Chondrocyte (in vitro differentiated cells): ENCODE measurements around the gene CDV3. TPM values are rescaled to one million over a fixed set of nuclear protein-coding genes. Genes with fewer than 3 reads are reported as not detected.
"Not testable (repeated sequence)": the region's sequence is repeated elsewhere in the genome, so short reads cannot be mapped to it uniquely, and the experiment has no call there.

Experiments used
- DNase-seq: peaks from one replicate; pipeline ENCODE4 v3.0.0; 2021; ENCODE audit warnings: mixed read lengths, low spot score
- H3K27ac Mint-ChIP-seq: one replicate; pipeline ENCODE4 v1.8.0; 2021; ENCODE audit warnings: mild to moderate bottlenecking, moderate library complexity, mixed read lengths; ENCODE audit not compliant: unreplicated experiment
- H3K27me3 Mint-ChIP-seq: 2 replicates; pipeline ENCODE4 v1.8.0; 2021; ENCODE audit warnings: low read depth, mixed read lengths
- H3K36me3 Mint-ChIP-seq: 2 replicates; pipeline ENCODE4 v1.8.0; 2021; ENCODE audit warnings: low read depth, mixed read lengths
- H3K4me1 Mint-ChIP-seq: 2 replicates; pipeline ENCODE4 v1.8.0; 2021; ENCODE audit warnings: low read depth, mild to moderate bottlenecking, mixed read lengths
- H3K4me3 Mint-ChIP-seq: one replicate; pipeline ENCODE4 v1.8.0; 2021; ENCODE audit warnings: mild to moderate bottlenecking, moderate library complexity, mixed read lengths; ENCODE audit not compliant: unreplicated experiment
- H3K9me3 Mint-ChIP-seq: 2 replicates; pipeline ENCODE4 v1.8.0; 2021; ENCODE audit warnings: low read depth, mixed read lengths
- CTCF ChIP-seq: fragments of 200-600 bp; sonication (generic); IDR thresholded peaks from 2 replicates; pipeline ENCODE4 v1.5.0; 2021; ENCODE audit warnings: antibody characterized with exemption, mild to moderate bottlenecking, moderate library complexity
- long read RNA-seq: library from polyadenylated mRNA; stranded (forward); transcript quantifications from one replicate; pipeline ENCODE4 v2.0.0, GENCODE V29; 2021
- total RNA-seq: library from RNA; stranded (reverse); gene quantifications from 3 replicates; pipeline ENCODE4 v1.2.1, GENCODE V29; 2021

The CDV3 gene, protein sequence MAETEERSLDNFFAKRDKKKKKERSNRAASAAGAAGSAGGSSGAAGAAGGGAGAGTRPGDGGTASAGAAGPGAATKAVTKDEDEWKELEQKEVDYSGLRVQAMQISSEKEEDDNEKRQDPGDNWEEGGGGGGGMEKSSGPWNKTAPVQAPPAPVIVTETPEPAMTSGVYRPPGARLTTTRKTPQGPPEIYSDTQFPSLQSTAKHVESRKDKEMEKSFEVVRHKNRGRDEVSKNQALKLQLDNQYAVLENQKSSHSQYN
- 133 to 192 TPM (median 184 TPM) in 3 replicates for total RNA-seq
- long read RNA-seq, transcript CDV3-201 (5 exons, 3,307 nt), result minor isoform, 27 of 120 reads
- long read RNA-seq, transcript CDV3-203 (5 exons, 955 nt), result major isoform, 51 of 120 reads
- long read RNA-seq, partial matches to known transcripts, result 11 of 120 reads
- long read RNA-seq, other reads (novel, unspliced or antisense), result 30 of 120 reads

DNA sequence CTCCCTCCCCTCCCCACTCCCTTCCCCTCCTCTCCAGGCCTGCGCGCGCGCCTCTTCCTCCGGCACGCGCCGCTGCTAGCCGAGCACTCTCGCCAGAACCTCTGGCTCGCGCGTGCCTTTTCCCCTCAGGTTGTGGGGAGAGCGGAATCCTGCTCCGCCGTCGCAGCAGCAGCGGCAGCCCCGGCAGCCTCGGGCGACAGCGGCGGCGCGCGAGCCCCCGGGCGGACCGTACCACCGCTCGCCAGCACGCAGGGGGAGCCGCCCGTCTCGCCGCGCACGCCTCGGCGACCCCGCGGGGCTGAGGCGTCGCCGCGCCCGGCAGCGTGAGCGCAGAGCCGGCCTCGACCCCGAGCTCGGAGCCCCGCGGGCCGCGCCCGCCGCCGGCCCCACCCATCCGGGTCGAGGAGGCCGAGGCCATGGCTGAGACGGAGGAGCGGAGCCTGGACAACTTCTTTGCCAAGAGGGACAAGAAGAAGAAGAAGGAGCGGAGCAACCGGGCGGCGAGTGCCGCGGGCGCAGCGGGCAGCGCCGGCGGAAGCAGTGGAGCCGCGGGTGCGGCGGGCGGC lies at the start of gene CDV3:
CDV3 (plus strand) TSS at position 58 of the 566 bp plus-strand sequence; CDS start at position 417, 359 bp downstream.
- H3K36me3 Mint-ChIP-seq, result peaks cover 19% of the 10 kb centered on the region
- H3K27me3 Mint-ChIP-seq, result no peaks in the 10 kb centered on the region
- peak within 1 kb of the TSS; percentile 93 for H3K27ac Mint-ChIP-seq
- H3K4me3 Mint-ChIP-seq, result peak within 1 kb of the TSS; percentile 80
- no peak for DNase-seq
- no peaks in the 10 kb centered on the region for H3K9me3 Mint-ChIP-seq
- no peak for TF ChIP-seq CTCF
- peaks cover 81% of the 10 kb centered on the region for H3K4me1 Mint-ChIP-seq

- not testable (repeated sequence) for H3K9me3 Mint-ChIP-seq, H3K4me1 Mint-ChIP-seq, H3K36me3 Mint-ChIP-seq, DNase-seq, H3K27me3 Mint-ChIP-seq, H3K27ac Mint-ChIP-seq, H3K4me3 Mint-ChIP-seq
These were observed 49.7 kb upstream of the CDV3 start for GRCh38 chr3:133523758-133524157.

DNA sequence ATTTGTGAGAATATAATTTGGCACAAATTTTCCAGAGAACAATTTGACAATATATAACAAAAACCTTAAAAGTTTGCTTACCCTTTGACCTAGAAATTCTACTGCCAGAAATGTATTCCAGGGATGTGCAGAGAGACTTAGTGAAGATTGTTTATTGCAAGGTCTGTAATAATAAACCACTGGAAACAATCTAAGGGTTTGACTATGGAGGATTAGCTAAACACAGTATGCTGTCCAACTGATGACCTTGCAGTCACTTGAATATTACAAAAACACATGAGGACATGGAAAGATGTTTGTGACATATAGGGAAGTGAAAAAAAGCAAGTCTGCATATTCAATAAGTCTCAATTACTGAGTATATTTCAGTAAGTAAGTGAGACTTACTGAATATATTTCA lies 48.1 kb upstream of the CDV3 start:
- DNase-seq, result no peak
- Mint-ChIP-seq H3K9me3 (peaks cover 8% of the 10 kb centered on the region), H3K27ac (no peak overlapping the region)

DNA sequence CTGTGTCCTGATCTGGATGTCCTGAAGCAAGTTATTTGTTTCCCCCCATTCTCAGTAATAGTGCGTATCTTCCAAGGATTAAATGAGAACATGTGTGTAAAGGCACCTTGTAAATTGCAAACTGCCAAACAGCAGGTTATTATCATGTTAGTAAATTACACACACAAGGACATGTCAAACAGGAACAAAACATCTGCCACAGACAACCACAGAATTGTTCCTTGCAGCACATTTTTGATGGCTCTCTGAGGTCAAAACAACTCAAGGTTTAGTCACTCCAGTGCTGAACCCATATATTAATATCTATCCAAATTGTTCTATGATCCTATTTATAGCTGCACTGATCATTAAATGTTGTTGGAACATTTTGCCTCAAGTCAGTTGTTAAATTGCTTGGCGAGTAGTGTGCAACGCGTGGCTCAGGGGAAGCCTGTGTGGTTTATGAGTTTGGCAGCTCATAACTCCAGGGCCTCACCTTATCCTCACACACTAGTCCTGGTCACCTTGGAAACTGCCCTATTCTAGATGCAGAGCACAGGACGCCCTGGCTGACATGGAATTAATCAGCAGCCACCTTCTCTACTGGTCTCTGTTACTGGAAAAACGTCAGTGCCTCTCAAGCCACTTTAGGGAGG lies 46.3 kb upstream of the CDV3 start:
- no peak overlapping the region for H3K4me3 Mint-ChIP-seq
- peaks cover 6% of the 10 kb centered on the region for H3K4me1 Mint-ChIP-seq
- no peak overlapping the region for H3K27ac Mint-ChIP-seq
- TF ChIP-seq CTCF, result no peak
- peaks cover 8% of the 10 kb centered on the region for H3K9me3 Mint-ChIP-seq
- no peak for DNase-seq
- H3K27me3 Mint-ChIP-seq, result no peaks in the 10 kb centered on the region
- no peaks in the 10 kb centered on the region for H3K36me3 Mint-ChIP-seq

More for the DNA sequence above, 48.1 kb upstream of the CDV3 start:
- Mint-ChIP-seq H3K4me3 (no peak overlapping the region), H3K36me3 (no peaks in the 10 kb centered on the region), H3K4me1 (no peaks in the 10 kb centered on the region), H3K27me3 (no peaks in the 10 kb centered on the region)
- TF ChIP-seq CTCF, result no peak

GRCh38 chr3:133529809-133530208 lies 43.7 kb upstream of the CDV3 start:
- Mint-ChIP-seq H3K4me1 (peaks cover 20% of the 10 kb centered on the region), H3K27me3 (no peaks in the 10 kb centered on the region), H3K9me3 (peaks cover 8% of the 10 kb centered on the region), H3K36me3 (no peaks in the 10 kb centered on the region), H3K27ac (no peak overlapping the region), H3K4me3 (no peak overlapping the region)
- no peak for DNase-seq
- TF ChIP-seq CTCF, result no peak
